DOHH2 (cell line): ENCODE measurements around the gene GUCA2B.

Experiments used
- H3F3A ChIP-seq: fragments of 200-600 bp; sonication (generic), shearing (Covaris generic); 2 replicates; pipeline ENCODE4 v1.6.0; 2016; ENCODE audit warnings: antibody characterized with exemption, mild to moderate bottlenecking; ENCODE audit not compliant: control insufficient read depth, insufficient read depth
- H3K27ac ChIP-seq: fragments of 200-600 bp; sonication (generic); 2 replicates; pipeline ENCODE4 v1.5.1; 2014; ENCODE audit warnings: low read depth, mild to moderate bottlenecking, low read length, moderate library complexity
- H3K27me3 ChIP-seq: fragments of 200-600 bp; sonication (generic); 2 replicates; pipeline ENCODE4 v1.6.1; 2014; ENCODE audit warnings: mild to moderate bottlenecking, low read length, mixed read lengths; ENCODE audit not compliant: control insufficient read depth
- H3K36me3 ChIP-seq: fragments of 200-600 bp; sonication (generic); 2 replicates; pipeline ENCODE4 v1.6.1; 2014; ENCODE audit warnings: mild to moderate bottlenecking, low read length, moderate library complexity, mixed read lengths; ENCODE audit not compliant: control insufficient read depth
- H3K4me1 ChIP-seq: fragments of 200-600 bp; sonication (generic); 2 replicates; pipeline ENCODE4 v1.6.1; 2014; ENCODE audit warnings: mild to moderate bottlenecking, low read length, mixed read lengths; ENCODE audit not compliant: control insufficient read depth
- H3K4me2 ChIP-seq: fragments of 200-600 bp; sonication (generic); 2 replicates; pipeline ENCODE4 v1.6.0; 2014; ENCODE audit warnings: mild to moderate bottlenecking, low read length, moderate library complexity
- H3K4me3 ChIP-seq: fragments of 200-600 bp; sonication (generic); 2 replicates; pipeline ENCODE4 v1.5.1; 2014; ENCODE audit warnings: mild to moderate bottlenecking, low read length, mixed read lengths
- H3K79me2 ChIP-seq: fragments of 200-600 bp; sonication (generic); 2 replicates; pipeline ENCODE4 v1.6.1; 2014; ENCODE audit warnings: mild to moderate bottlenecking, low read length, mixed read lengths; ENCODE audit not compliant: control insufficient read depth
- H3K9me2 ChIP-seq: fragments of 200-600 bp; sonication (generic); replicated peaks from 2 replicates; pipeline ENCODE4 v1.6.1; 2014; ENCODE audit warnings: mild to moderate bottlenecking, low read length, mixed read lengths; ENCODE audit not compliant: control insufficient read depth
- H3K9me3 ChIP-seq: fragments of 200-600 bp; sonication (generic); 2 replicates; pipeline ENCODE4 v1.6.1; 2014; ENCODE audit warnings: antibody characterized with exemption, low read length, mixed read lengths; ENCODE audit not compliant: control insufficient read depth, insufficient read depth
- H4K20me1 ChIP-seq: fragments of 200-600 bp; sonication (generic); 2 replicates; pipeline ENCODE4 v1.6.0; 2014; ENCODE audit warnings: low read depth, mild to moderate bottlenecking, antibody characterized with exemption, low read length, moderate library complexity; ENCODE audit not compliant: control insufficient read depth, insufficient read depth
- EZH2phosphoT487 ChIP-seq: fragments of 200-600 bp; sonication (generic); IDR thresholded peaks from 2 replicates; pipeline ENCODE4 v1.6.1; 2017; ENCODE audit warnings: borderline replicate concordance, mild to moderate bottlenecking, antibody characterized with exemption, low read length, moderate library complexity, mixed read lengths
- TF ChIP-seq, protein P1 (sequence below): fragments of 200-600 bp; sonication (generic); IDR thresholded peaks from one replicate; pipeline ENCODE4 v1.5.1; 2014; ENCODE audit warnings: antibody characterized with exemption, mild to moderate bottlenecking, low read depth, low read length; ENCODE audit not compliant: poor library complexity, severe bottlenecking

The GUCA2B gene

DNA sequence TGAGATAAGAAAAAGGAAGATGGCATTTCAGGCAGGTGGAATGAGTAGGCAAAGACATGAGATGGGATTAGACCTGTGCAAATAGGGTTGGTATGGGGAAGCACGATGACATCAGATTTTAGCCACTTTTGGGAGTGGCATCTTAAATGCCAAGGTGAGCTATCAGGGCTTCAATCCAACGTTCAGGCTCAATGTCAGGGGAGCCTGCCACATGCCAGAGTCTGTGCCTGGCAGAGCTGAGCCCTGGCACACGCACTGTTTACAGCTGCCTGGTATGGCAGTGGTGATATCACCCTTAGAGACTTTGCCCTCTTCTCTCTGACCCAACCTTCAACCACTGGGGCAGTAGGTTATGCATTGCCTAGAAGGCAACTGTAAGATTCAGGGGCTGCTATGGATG is 1.1 kb upstream of the GUCA2B start:
- Histone ChIP-seq H3K4me1 (no peaks in the 10 kb centered on the region), H3F3A (no peaks in the 10 kb centered on the region), H3K27ac (no peak overlapping the region), H3K9me3 (no peaks in the 10 kb centered on the region), H3K4me3 (no peak overlapping the region), H3K4me2 (no peak overlapping the region), H4K20me1 (no peaks in the 10 kb centered on the region), H3K36me3 (no peaks in the 10 kb centered on the region), H3K9me2 (no peaks in the 10 kb centered on the region), H3K79me2 (no peaks in the 10 kb centered on the region), H3K27me3 (peaks cover 8% of the 10 kb centered on the region; the same call in 1 of the 2 replicates)
- TF ChIP-seq, protein P1, sequence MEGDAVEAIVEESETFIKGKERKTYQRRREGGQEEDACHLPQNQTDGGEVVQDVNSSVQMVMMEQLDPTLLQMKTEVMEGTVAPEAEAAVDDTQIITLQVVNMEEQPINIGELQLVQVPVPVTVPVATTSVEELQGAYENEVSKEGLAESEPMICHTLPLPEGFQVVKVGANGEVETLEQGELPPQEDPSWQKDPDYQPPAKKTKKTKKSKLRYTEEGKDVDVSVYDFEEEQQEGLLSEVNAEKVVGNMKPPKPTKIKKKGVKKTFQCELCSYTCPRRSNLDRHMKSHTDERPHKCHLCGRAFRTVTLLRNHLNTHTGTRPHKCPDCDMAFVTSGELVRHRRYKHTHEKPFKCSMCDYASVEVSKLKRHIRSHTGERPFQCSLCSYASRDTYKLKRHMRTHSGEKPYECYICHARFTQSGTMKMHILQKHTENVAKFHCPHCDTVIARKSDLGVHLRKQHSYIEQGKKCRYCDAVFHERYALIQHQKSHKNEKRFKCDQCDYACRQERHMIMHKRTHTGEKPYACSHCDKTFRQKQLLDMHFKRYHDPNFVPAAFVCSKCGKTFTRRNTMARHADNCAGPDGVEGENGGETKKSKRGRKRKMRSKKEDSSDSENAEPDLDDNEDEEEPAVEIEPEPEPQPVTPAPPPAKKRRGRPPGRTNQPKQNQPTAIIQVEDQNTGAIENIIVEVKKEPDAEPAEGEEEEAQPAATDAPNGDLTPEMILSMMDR = no peak
- TF ChIP-seq EZH2phosphoT487 = no peak

DNA sequence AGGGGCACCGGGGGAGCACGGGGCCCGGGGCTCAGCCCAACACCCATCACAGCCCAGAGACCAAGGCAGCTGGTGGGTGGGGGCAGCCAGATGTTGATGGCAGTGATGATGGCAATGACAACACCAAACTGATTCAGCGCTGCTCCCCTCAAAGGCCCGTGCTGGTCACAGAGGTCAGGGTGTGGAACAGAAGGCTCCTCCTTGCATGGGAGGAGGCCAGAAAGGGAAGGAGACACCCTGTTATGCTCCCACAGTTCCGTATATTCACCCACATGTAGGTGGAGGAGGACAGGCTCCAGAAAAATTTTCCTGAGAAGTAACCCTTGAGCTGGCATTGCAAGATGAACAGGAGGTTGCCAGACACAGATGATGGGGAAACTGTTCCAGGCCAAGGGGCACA is 414 bp downstream of the GUCA2B start:
- no peaks in the 10 kb centered on the region for H3K9me3 ChIP-seq
- H3K4me3 ChIP-seq = no peak overlapping the region
- H3F3A ChIP-seq = no peaks in the 10 kb centered on the region
- no peaks in the 10 kb centered on the region for H3K9me2 ChIP-seq
- no peaks in the 10 kb centered on the region for H4K20me1 ChIP-seq
- TF ChIP-seq, protein P1 = no peak
- no peak for TF ChIP-seq EZH2phosphoT487
- H3K27ac ChIP-seq = no peak overlapping the region
- no peaks in the 10 kb centered on the region for H3K36me3 ChIP-seq
- no peak overlapping the region for H3K4me2 ChIP-seq
- no peaks in the 10 kb centered on the region for H3K4me1 ChIP-seq
- H3K27me3 ChIP-seq = no peaks in the 10 kb centered on the region; the same call in 1 of the 2 replicates
- H3K79me2 ChIP-seq = no peaks in the 10 kb centered on the region

DNA sequence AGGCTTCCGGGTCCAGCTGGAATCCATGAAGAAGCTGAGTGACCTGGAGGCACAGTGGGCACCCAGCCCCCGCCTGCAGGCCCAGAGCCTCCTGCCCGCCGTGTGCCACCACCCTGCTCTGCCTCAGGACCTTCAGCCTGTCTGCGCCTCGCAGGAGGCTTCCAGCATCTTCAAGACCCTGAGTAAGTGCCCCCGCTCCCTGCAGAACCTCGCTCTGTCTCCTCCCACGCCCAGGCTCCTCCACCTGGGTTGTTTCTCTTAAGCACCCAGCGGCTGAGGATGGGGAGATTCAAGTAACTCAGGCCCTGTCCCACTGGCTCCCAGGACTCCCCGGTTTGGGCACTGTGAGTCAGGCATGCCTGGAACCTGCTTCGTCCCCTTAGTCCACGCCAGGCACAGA is 1.5 kb downstream of the GUCA2B start:
- H3F3A ChIP-seq = no peaks in the 10 kb centered on the region
- no peak overlapping the region for H3K4me3 ChIP-seq
- H3K9me2 ChIP-seq = no peaks in the 10 kb centered on the region
- no peak overlapping the region for H3K27ac ChIP-seq
- no peaks in the 10 kb centered on the region for H3K79me2 ChIP-seq
- H3K9me3 ChIP-seq = no peaks in the 10 kb centered on the region
- TF ChIP-seq, protein P1 = no peak
- TF ChIP-seq EZH2phosphoT487 = no peak
- H3K36me3 ChIP-seq = no peaks in the 10 kb centered on the region
- H3K4me1 ChIP-seq = no peaks in the 10 kb centered on the region
- H3K27me3 ChIP-seq = no peaks in the 10 kb centered on the region; the same call in 1 of the 2 replicates
- H4K20me1 ChIP-seq = no peaks in the 10 kb centered on the region
- H3K4me2 ChIP-seq = no peak overlapping the region
